ENCODE data around the gene PARD3B.

Gene PARD3B

GRCh38 chr2:204948822-204949221 is 403.5 kb downstream of the PARD3B start:
- no peaks in the 10 kb centered on the region for H3K9me3 ChIP-seq (ENCODE audit: control insufficient read depth, insufficient read depth, low read length)
- no peaks in the 10 kb centered on the region for H3K36me3 ChIP-seq (ENCODE audit: control insufficient read depth, insufficient read depth, low read length)
- no peaks in the 10 kb centered on the region for H3K4me1 ChIP-seq (ENCODE audit: control insufficient read depth, insufficient read depth, low read length)
- H3K27me3 ChIP-seq (ENCODE audit: control insufficient read depth, insufficient read depth, low read length), result no peaks in the 10 kb centered on the region
- no peak overlapping the region for H3K4me3 ChIP-seq (ENCODE audit: low read depth, low read length)
- H3K27ac ChIP-seq (ENCODE audit: low read depth, low read length), result no peak overlapping the region
- H3K9ac ChIP-seq (ENCODE audit: low read depth, low read length), result no peak overlapping the region

GRCh38 chr2:204950695-204951346 is 405.5 kb downstream of the PARD3B start:
- Histone ChIP-seq H3K9ac (ENCODE audit: low read depth, low read length) (no peak overlapping the region), H3K9me3 (ENCODE audit: control insufficient read depth, insufficient read depth, low read length) (no peaks in the 10 kb centered on the region), H3K4me1 (ENCODE audit: control insufficient read depth, insufficient read depth, low read length) (no peaks in the 10 kb centered on the region), H3K36me3 (ENCODE audit: control insufficient read depth, insufficient read depth, low read length) (no peaks in the 10 kb centered on the region), H3K27me3 (ENCODE audit: control insufficient read depth, insufficient read depth, low read length) (no peaks in the 10 kb centered on the region), H3K4me3 (ENCODE audit: low read depth, low read length) (no peak overlapping the region), H3K27ac (ENCODE audit: low read depth, low read length) (no peak overlapping the region)

GRCh38 chr2:204958371-204958770 is 413.1 kb downstream of the PARD3B start:
- no peak overlapping the region for H3K4me3 ChIP-seq (ENCODE audit: low read depth, low read length)
- no peaks in the 10 kb centered on the region for H3K36me3 ChIP-seq (ENCODE audit: control insufficient read depth, insufficient read depth, low read length)

DNA sequence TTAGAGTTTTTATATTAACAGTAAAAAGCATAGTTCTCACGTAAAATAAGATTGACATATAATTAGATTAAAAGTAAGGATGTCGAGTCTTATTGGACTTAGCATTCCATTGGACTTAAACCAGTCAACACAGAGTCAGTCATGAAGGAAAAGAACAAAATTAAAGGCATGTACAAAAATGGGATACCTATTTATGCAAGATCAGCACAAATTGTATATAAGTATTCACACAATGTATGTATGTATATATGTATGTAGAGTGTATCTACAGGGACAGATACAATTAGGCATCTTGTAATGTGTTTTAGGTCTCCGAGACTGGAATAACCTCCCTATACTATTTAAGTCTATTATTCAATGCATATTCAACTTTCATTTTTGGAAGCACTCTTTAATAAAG is 419.1 kb downstream of the PARD3B start:
- no peak overlapping the region for H3K4me3 ChIP-seq (ENCODE audit: low read depth, low read length)
- H3K27me3 ChIP-seq (ENCODE audit: control insufficient read depth, insufficient read depth, low read length), result no peaks in the 10 kb centered on the region

More at GRCh38 chr2:204958371-204958770, 413.1 kb downstream of the PARD3B start:
- Histone ChIP-seq H3K4me1 (ENCODE audit: control insufficient read depth, insufficient read depth, low read length) (peaks cover 8% of the 10 kb centered on the region), H3K9me3 (ENCODE audit: control insufficient read depth, insufficient read depth, low read length) (no peaks in the 10 kb centered on the region), H3K9ac (ENCODE audit: low read depth, low read length) (no peak overlapping the region), H3K27me3 (ENCODE audit: control insufficient read depth, insufficient read depth, low read length) (no peaks in the 10 kb centered on the region), H3K27ac (ENCODE audit: low read depth, low read length) (no peak overlapping the region)

DNA sequence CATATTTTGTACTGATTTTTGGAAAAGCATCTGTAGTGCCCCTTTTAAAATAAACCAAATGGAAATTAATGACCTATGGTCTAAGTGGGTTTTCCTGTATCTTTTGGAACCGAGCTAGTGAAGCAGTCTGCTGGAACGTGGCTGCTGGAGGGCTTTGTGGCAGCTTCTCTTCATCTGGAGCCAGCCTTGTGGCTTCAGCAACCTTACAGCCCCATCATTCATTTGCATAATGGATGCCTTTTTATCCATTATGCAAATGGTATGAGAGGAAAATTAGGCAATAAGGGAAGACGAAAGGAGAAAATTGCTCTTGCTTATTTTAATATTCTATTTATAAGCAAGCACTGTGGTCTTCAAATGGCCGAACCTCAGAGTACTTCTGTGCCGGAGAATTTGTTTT is 421.0 kb downstream of the PARD3B start:
- no peak overlapping the region for H3K27ac ChIP-seq (ENCODE audit: low read depth, low read length)
- no peaks in the 10 kb centered on the region for H3K9me3 ChIP-seq (ENCODE audit: control insufficient read depth, insufficient read depth, low read length)
- no peaks in the 10 kb centered on the region for H3K27me3 ChIP-seq (ENCODE audit: control insufficient read depth, insufficient read depth, low read length)
- no peak overlapping the region for H3K9ac ChIP-seq (ENCODE audit: low read depth, low read length)
- no peak overlapping the region for H3K4me3 ChIP-seq (ENCODE audit: low read depth, low read length)
- H3K4me1 ChIP-seq (ENCODE audit: control insufficient read depth, insufficient read depth, low read length), result peaks cover 8% of the 10 kb centered on the region
- no peaks in the 10 kb centered on the region for H3K36me3 ChIP-seq (ENCODE audit: control insufficient read depth, insufficient read depth, low read length)

More for the DNA sequence above, 419.1 kb downstream of the PARD3B start:
- no peak overlapping the region for H3K27ac ChIP-seq (ENCODE audit: low read depth, low read length)
- H3K4me1 ChIP-seq (ENCODE audit: control insufficient read depth, insufficient read depth, low read length), result peaks cover 8% of the 10 kb centered on the region
- no peaks in the 10 kb centered on the region for H3K36me3 ChIP-seq (ENCODE audit: control insufficient read depth, insufficient read depth, low read length)
- H3K9ac ChIP-seq (ENCODE audit: low read depth, low read length), result no peak overlapping the region
- no peaks in the 10 kb centered on the region for H3K9me3 ChIP-seq (ENCODE audit: control insufficient read depth, insufficient read depth, low read length)

DNA sequence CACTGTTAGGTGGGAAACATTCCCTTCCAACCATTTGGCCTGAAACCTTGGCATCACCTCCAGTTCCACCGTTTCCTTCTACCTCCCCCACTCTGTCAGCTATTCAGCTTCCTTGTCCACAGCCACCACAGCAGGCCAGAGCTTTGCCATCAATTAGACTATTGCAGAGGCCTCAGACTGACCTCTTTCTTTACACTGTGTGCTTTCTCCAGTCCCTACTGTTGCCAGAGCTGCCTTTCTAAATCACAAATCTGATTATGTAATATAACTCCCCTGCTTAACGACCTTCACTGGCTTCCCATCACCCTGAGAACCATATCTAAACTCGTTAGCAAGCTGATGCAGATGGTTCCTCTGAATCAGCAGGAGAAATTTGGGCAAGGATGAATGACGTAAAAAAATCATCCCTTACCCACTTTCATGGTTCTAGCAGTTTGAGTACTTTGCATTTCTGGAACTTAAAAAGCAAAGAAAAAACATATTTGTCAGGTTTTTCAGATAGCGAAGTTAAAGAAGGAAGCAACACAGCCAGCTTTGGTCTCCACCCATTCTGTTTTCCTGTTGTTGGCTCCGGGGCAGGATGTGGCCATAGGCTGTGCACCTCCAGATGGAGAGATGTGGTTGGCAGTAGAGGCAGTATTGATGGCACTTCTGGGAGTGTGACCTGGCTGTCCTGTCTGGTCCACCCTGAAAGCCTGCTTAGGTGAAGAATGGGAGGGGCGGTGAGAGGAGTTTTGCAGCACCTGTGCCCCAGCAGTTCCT is 422.1 kb downstream of the PARD3B start:
- Histone ChIP-seq H3K27me3 (ENCODE audit: control insufficient read depth, insufficient read depth, low read length) (no peaks in the 10 kb centered on the region), H3K9ac (ENCODE audit: low read depth, low read length) (no peak overlapping the region), H3K4me3 (ENCODE audit: low read depth, low read length) (no peak overlapping the region), H3K9me3 (ENCODE audit: control insufficient read depth, insufficient read depth, low read length) (no peaks in the 10 kb centered on the region), H3K27ac (ENCODE audit: low read depth, low read length) (no peak overlapping the region), H3K36me3 (ENCODE audit: control insufficient read depth, insufficient read depth, low read length) (no peaks in the 10 kb centered on the region), H3K4me1 (ENCODE audit: control insufficient read depth, insufficient read depth, low read length) (peaks cover 3% of the 10 kb centered on the region)

GRCh38 chr2:204971206-204971907 is 426.1 kb downstream of the PARD3B start:
- no peaks in the 10 kb centered on the region for H3K27me3 ChIP-seq (ENCODE audit: control insufficient read depth, insufficient read depth, low read length)
- H3K27ac ChIP-seq (ENCODE audit: low read depth, low read length), result no peak overlapping the region
- H3K4me1 ChIP-seq (ENCODE audit: control insufficient read depth, insufficient read depth, low read length), result peaks cover 8% of the 10 kb centered on the region; the same call in 1 of the 2 replicates
- H3K9me3 ChIP-seq (ENCODE audit: control insufficient read depth, insufficient read depth, low read length), result no peaks in the 10 kb centered on the region
- H3K9ac ChIP-seq (ENCODE audit: low read depth, low read length), result no peak overlapping the region
- no peaks in the 10 kb centered on the region for H3K36me3 ChIP-seq (ENCODE audit: control insufficient read depth, insufficient read depth, low read length)
- H3K4me3 ChIP-seq (ENCODE audit: low read depth, low read length), result no peak overlapping the region

- H3K27ac ChIP-seq (ENCODE audit: low read depth, low read length), result no peak overlapping the region
- no peaks in the 10 kb centered on the region for H3K36me3 ChIP-seq (ENCODE audit: control insufficient read depth, insufficient read depth, low read length)
- H3K9me3 ChIP-seq (ENCODE audit: control insufficient read depth, insufficient read depth, low read length), result no peaks in the 10 kb centered on the region
- no peak overlapping the region for H3K9ac ChIP-seq (ENCODE audit: low read depth, low read length)
- peaks cover 8% of the 10 kb centered on the region; the same call in 1 of the 2 replicates for H3K4me1 ChIP-seq (ENCODE audit: control insufficient read depth, insufficient read depth, low read length)
- no peaks in the 10 kb centered on the region for H3K27me3 ChIP-seq (ENCODE audit: control insufficient read depth, insufficient read depth, low read length)
- no peak overlapping the region for H3K4me3 ChIP-seq (ENCODE audit: low read depth, low read length)
Observed at GRCh38 chr2:204972161-204972560, 426.9 kb downstream of the PARD3B start.

- H3K36me3 ChIP-seq (ENCODE audit: control insufficient read depth, insufficient read depth, low read length), result no peaks in the 10 kb centered on the region
- no peaks in the 10 kb centered on the region for H3K9me3 ChIP-seq (ENCODE audit: control insufficient read depth, insufficient read depth, low read length)
- H3K27me3 ChIP-seq (ENCODE audit: control insufficient read depth, insufficient read depth, low read length), result no peaks in the 10 kb centered on the region
- H3K4me1 ChIP-seq (ENCODE audit: control insufficient read depth, insufficient read depth, low read length), result peaks cover 8% of the 10 kb centered on the region; the same call in 1 of the 2 replicates
- no peak overlapping the region for H3K9ac ChIP-seq (ENCODE audit: low read depth, low read length)
- H3K27ac ChIP-seq (ENCODE audit: low read depth, low read length), result peak overlapping the region; percentile 47
- no peak overlapping the region for H3K4me3 ChIP-seq (ENCODE audit: low read depth, low read length)
Observed at GRCh38 chr2:204972606-204973336, 427.5 kb downstream of the PARD3B start.

DNA sequence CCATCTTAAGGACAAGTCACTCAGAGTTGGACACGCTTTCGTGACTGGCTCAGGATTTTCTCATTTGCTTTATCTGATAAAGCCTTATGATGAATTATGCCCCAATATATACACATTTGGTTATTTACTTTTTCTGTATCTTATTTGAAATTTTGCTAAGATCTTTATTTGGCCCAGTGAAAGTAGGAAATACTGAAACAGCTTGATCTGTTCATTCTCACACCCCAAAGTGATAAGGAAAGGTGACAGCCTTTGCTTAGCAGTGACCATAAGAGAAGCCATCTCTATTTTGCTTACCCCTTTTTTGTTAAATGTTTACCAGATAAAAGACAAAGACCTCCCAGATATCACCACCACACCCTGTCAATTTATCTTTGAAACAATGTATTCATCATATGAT is 428.3 kb downstream of the PARD3B start:
- Histone ChIP-seq H3K9me3 (ENCODE audit: control insufficient read depth, insufficient read depth, low read length) (no peaks in the 10 kb centered on the region), H3K4me1 (ENCODE audit: control insufficient read depth, insufficient read depth, low read length) (peaks cover 11% of the 10 kb centered on the region; the same call in 1 of the 2 replicates), H3K27me3 (ENCODE audit: control insufficient read depth, insufficient read depth, low read length) (no peaks in the 10 kb centered on the region), H3K27ac (ENCODE audit: low read depth, low read length) (no peak overlapping the region), H3K9ac (ENCODE audit: low read depth, low read length) (no peak overlapping the region), H3K4me3 (ENCODE audit: low read depth, low read length) (no peak overlapping the region), H3K36me3 (ENCODE audit: control insufficient read depth, insufficient read depth, low read length) (no peaks in the 10 kb centered on the region)

Measured in HUES48 (cell line).